ENCODE measurements around the gene SDF2L1. TPM values are rescaled to one million over a fixed set of nuclear protein-coding genes. Genes with fewer than 3 reads are reported as not detected.

Gene SDF2L1
- total RNA-seq, 1 donor from 2014 or later: 23.2 TPM

DNA sequence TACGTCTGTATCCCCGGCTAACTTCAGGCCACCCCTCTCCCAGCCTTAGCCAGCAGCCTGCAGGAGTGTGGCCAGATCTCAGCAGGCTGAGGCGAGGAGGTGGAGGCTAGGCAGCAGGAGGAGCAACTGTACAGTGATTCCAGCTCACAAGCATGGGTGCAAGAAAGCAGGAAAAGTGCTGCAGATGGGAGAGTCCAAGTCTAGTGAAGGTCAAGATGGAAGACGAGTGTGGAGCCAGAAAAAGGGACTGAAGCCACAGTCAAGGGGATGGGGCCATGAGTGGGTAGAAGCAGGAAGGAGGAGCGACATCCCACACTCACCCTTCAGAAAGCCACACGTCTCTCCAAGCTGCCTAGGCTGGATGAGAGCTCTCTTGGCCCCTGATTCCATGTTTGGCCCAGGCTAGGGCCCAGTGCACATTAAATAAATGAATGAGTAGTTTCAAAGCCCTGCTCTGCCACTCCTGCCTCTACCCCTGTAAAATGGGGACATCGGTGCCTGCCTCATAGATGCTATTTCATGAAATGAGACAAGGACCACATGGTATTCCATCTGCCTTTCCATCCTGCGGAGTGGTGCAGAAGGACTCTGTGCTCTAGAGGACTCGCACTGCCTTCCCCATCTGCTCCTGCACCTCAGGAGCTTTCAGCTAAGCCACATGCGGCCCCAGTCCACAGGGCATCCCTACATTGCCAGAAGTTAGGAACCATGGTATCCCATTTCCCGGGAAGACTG lies 15.2 kb upstream of the SDF2L1 start:
- Mint-ChIP-seq H3K27me3 (ENCODE audit: unreplicated experiment) (no peaks in the 10 kb centered on the region), H3K36me3 (ENCODE audit: unreplicated experiment) (peaks cover 13% of the 10 kb centered on the region), H3K4me1 (ENCODE audit: unreplicated experiment) (peaks cover 31% of the 10 kb centered on the region), H3K4me3 (ENCODE audit: unreplicated experiment) (no peak overlapping the region), H3K9me3 (ENCODE audit: unreplicated experiment) (no peaks in the 10 kb centered on the region), H3K27ac (ENCODE audit: unreplicated experiment) (no peak overlapping the region)
- no peak for DNase-seq (ENCODE audit: extremely low spot score, unreplicated experiment)
- TF ChIP-seq, protein P1, sequence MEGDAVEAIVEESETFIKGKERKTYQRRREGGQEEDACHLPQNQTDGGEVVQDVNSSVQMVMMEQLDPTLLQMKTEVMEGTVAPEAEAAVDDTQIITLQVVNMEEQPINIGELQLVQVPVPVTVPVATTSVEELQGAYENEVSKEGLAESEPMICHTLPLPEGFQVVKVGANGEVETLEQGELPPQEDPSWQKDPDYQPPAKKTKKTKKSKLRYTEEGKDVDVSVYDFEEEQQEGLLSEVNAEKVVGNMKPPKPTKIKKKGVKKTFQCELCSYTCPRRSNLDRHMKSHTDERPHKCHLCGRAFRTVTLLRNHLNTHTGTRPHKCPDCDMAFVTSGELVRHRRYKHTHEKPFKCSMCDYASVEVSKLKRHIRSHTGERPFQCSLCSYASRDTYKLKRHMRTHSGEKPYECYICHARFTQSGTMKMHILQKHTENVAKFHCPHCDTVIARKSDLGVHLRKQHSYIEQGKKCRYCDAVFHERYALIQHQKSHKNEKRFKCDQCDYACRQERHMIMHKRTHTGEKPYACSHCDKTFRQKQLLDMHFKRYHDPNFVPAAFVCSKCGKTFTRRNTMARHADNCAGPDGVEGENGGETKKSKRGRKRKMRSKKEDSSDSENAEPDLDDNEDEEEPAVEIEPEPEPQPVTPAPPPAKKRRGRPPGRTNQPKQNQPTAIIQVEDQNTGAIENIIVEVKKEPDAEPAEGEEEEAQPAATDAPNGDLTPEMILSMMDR (IDR thresholded peaks at IDR 0.05): no peak

DNA sequence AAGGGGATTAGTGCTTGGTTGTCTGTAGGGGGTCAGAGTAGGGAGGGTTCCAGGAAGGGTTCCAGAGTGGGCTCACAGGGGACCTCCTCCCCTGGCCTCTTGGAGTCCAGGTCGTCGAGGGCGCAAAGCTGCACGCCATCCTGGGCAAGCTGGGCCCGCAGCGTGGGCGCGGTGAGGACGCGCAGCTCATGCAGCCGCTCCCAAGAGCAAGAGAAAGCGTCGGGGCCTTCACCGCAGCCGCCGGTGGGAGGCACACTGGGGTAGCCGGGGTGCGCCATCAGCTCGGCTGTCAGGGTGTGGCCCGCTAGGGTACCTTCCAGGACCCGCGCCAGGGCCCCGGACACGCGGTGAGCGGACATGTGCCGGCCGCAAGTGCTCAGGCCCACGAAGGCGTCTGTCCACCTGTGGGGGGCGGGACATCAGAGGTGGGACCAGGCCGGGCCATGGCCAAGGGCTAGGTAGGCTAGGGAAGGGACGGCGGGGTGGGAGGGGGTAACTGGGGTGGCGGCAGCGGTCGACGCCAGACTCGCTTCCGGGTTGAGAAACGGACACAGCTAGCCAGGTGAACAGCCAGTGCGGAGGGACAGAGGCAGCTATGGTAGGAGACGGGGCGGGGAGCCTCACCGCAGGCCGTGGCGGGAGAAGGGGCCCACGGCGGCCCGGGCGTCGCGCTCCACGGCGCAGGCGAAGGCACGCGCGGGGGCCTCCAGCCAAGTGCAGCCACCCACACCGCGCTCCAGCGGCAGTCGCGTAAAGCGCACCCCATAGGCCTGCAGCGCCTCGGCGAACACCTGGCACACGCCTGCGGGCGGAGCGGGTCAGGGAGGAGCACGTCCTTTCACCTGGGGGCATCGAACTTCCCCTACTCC lies 13.5 kb upstream of the SDF2L1 start:
- Mint-ChIP-seq H3K4me1 (ENCODE audit: unreplicated experiment) (peaks cover 18% of the 10 kb centered on the region), H3K36me3 (ENCODE audit: unreplicated experiment) (peaks cover 5% of the 10 kb centered on the region), H3K27ac (ENCODE audit: unreplicated experiment) (peak overlapping the region; percentile 81), H3K27me3 (ENCODE audit: unreplicated experiment) (no peaks in the 10 kb centered on the region), H3K9me3 (ENCODE audit: unreplicated experiment) (no peaks in the 10 kb centered on the region), H3K4me3 (ENCODE audit: unreplicated experiment) (peak overlapping the region; percentile 86)
- TF ChIP-seq, protein P1 (IDR thresholded peaks at IDR 0.05): no peak
- DNase-seq (ENCODE audit: extremely low spot score, unreplicated experiment): no peak

DNA sequence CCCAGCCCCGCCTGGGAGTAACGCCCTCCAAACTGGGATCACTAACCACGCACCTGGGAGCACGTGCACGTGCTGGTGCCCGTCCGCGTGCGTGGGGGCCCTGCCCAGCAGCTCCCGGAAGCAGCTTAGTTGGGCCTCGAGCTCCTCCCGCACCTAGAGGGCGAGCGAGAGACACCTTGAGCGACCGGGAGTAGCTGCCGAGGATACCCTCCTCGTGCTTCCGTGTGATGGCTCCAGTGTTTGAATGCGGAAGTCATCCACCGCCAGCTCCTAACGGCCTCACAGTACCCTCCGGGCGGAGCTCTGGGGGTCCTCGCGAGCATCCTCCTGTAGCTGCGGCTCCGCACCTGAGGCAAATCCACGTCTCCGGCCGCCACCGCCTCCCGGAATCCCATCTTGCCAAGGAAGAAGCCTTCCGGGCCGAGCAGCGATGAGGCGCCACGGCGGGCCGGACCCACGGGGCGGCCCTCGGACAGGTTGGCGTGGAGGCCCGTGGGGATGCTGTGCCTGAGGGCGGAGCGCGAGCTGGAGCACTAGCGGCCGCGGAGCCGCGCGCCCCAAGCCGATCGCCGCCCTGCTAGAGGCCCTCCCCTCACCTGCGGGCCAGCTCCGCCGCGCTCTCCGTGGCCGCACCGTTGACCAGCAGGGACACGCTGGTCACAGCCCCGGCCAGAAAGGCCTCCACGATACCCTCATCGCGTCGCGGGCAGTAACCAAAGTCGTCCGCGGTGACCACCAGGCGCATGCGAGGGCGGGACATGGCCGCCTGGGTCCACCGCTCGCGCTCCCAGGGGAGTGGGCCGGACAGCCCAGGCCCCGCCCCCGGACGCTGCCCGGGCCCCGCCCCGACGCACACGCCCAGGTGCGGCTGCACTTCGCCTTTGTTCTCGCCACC lies 12.6 kb upstream of the SDF2L1 start, which contains the start of gene YDJC:
Gene YDJC (minus strand): TSS at position 768 of the 895 bp plus-strand sequence. CDS start 8 bp downstream, at position 760.
- Mint-ChIP-seq H3K4me3 (ENCODE audit: unreplicated experiment) (peak within 1 kb of the TSS; percentile 86), H3K36me3 (ENCODE audit: unreplicated experiment) (peaks cover 5% of the 10 kb centered on the region), H3K4me1 (ENCODE audit: unreplicated experiment) (peaks cover 16% of the 10 kb centered on the region), H3K27me3 (ENCODE audit: unreplicated experiment) (no peaks in the 10 kb centered on the region), H3K9me3 (ENCODE audit: unreplicated experiment) (no peaks in the 10 kb centered on the region), H3K27ac (ENCODE audit: unreplicated experiment) (peak within 1 kb of the TSS; percentile 81)
- DNase-seq (ENCODE audit: extremely low spot score, unreplicated experiment): peak; percentile 98
- TF ChIP-seq, protein P1 (IDR thresholded peaks at IDR 0.05): peak; percentile 59

DNA sequence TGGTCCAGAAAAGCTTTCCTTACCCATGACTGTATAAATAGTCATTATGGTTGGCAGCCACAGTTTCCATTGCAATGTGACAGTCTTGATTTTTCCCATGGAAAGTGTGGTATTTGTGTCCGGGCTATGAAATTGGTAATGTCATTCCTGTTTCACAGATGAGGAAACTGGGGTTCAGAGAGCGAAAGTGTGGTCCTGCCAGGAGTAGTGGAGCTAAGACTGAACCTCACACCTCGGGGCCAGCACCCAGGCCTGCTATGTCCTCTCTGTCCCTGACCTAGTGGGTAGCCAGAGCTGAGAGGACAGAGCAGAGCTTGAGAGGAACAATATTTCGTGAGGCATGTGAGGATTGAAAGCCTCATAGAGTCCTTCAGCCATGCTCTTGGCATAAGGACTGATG lies 11.1 kb upstream of the SDF2L1 start:
- Mint-ChIP-seq H3K36me3 (ENCODE audit: unreplicated experiment) (peaks cover 5% of the 10 kb centered on the region), H3K27me3 (ENCODE audit: unreplicated experiment) (no peaks in the 10 kb centered on the region), H3K4me3 (ENCODE audit: unreplicated experiment) (no peak overlapping the region), H3K4me1 (ENCODE audit: unreplicated experiment) (peaks cover 11% of the 10 kb centered on the region), H3K9me3 (ENCODE audit: unreplicated experiment) (no peaks in the 10 kb centered on the region), H3K27ac (ENCODE audit: unreplicated experiment) (no peak overlapping the region)
- TF ChIP-seq, protein P1 (IDR thresholded peaks at IDR 0.05): no peak
- DNase-seq (ENCODE audit: extremely low spot score, unreplicated experiment): no peak

All from osteocyte (in vitro differentiated cells).